Calu3 (cell line): Measurements from ENCODE around the gene DDX4. TPM values are rescaled to one million over a fixed set of nuclear protein-coding genes. Genes with fewer than 3 reads are reported as not detected.

Experiments used
- BruUV-seq: library from RNA; stranded (reverse); fragments of 400-500 nt; replicated peaks from 2 replicates; lab custom pipeline; 2021; lab: Mats Ljungman, UMichigan
- CTCF ChIA-PET: fragments of 300-600 bp; sonication (Branson Sonifier 250); formaldehyde crosslinking; loops from one replicate; lab custom pipeline; 2022; ENCODE audit warnings: antibody characterized with exemption; lab: Charles Lee
- DNase-seq: peaks from one replicate; pipeline ENCODE4 v3.0.0; 2022
- H3K27ac Mint-ChIP-seq: one replicate; pipeline ENCODE4 v1.8.0; 2022; ENCODE audit warnings: mixed read lengths; ENCODE audit not compliant: unreplicated experiment
- H3K27me3 Mint-ChIP-seq: one replicate; pipeline ENCODE4 v1.8.0; 2022; ENCODE audit warnings: mixed read lengths; ENCODE audit not compliant: unreplicated experiment
- H3K36me3 Mint-ChIP-seq: one replicate; pipeline ENCODE4 v1.8.0; 2022; ENCODE audit warnings: mild to moderate bottlenecking, moderate library complexity, mixed read lengths; ENCODE audit not compliant: insufficient read depth, unreplicated experiment
- H3K4me1 Mint-ChIP-seq: one replicate; pipeline ENCODE4 v1.8.0; 2022; ENCODE audit warnings: mild to moderate bottlenecking, low read depth, mixed read lengths; ENCODE audit not compliant: unreplicated experiment
- H3K4me3 Mint-ChIP-seq: one replicate; pipeline ENCODE4 v1.8.0; 2022; ENCODE audit warnings: mild to moderate bottlenecking, low read depth, moderate library complexity, mixed read lengths; ENCODE audit not compliant: unreplicated experiment
- H3K9me3 Mint-ChIP-seq: one replicate; pipeline ENCODE4 v1.8.0; 2022; ENCODE audit warnings: low read depth, mixed read lengths; ENCODE audit not compliant: unreplicated experiment
- intact Hi-C: fragments of 100-400 bp; cut with micrococcal nuclease; formaldehyde crosslinking; loops from one replicate; pipeline ENCODE4 v1.10.0; 2022; ENCODE audit not compliant: unreplicated experiment
- total RNA-seq: library from RNA; stranded (reverse); gene quantifications from 2 replicates; pipeline ENCODE4 v1.2.3, GENCODE V29; 2022
- TF ChIP-seq, protein P1 (sequence below): fragments of 200-600 bp; IDR thresholded peaks from one replicate; pipeline ENCODE4 v1.8.0; 2022; ENCODE audit warnings: antibody characterized with exemption; ENCODE audit not compliant: unreplicated experiment

The DDX4 gene
- total RNA-seq, 1 experiment from 2014 or later: not detected

DNA sequence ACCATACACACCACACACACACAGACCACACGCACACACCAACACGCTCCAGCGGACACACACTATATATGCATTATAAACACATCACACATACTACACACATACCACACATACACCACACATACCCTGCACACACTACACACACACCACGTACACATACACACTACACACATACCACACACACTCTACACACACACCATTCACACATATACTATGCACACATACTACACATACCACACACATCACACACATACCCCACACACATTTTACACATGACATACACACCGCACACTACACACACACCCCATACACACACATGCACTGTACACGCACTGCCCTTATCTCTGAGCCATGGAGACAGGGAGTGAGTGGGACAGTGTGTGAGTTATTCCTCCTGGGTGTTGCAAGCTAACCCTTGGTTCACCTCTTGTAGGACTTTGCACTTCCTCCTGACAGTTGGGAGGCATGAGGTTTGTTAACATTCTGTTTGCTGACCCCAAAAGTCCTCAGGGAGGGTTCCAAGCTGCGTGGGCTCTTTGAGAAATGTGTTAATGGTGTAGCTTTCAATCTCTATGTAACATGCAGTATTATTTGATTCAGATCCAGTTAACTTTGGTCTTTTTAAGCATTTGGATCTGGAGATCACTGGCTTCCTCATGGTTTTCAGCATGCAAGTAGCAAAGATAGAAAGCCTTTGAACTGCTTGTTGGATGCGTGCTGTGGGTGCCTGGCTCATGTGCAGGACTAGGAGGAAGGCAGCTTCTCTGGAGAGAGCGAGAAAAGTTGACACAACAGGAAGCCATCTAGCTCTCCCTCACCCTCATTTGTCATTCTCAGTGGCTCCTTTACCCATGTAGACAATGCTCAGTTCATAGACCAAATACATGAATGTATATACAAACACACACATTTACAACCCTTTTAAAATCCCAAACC lies 127.0 kb downstream of the DDX4 start:
- TF ChIP-seq, protein P1, sequence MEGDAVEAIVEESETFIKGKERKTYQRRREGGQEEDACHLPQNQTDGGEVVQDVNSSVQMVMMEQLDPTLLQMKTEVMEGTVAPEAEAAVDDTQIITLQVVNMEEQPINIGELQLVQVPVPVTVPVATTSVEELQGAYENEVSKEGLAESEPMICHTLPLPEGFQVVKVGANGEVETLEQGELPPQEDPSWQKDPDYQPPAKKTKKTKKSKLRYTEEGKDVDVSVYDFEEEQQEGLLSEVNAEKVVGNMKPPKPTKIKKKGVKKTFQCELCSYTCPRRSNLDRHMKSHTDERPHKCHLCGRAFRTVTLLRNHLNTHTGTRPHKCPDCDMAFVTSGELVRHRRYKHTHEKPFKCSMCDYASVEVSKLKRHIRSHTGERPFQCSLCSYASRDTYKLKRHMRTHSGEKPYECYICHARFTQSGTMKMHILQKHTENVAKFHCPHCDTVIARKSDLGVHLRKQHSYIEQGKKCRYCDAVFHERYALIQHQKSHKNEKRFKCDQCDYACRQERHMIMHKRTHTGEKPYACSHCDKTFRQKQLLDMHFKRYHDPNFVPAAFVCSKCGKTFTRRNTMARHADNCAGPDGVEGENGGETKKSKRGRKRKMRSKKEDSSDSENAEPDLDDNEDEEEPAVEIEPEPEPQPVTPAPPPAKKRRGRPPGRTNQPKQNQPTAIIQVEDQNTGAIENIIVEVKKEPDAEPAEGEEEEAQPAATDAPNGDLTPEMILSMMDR: no peak
- no peak overlapping the region for H3K27ac Mint-ChIP-seq
- H3K27me3 Mint-ChIP-seq: no peaks in the 10 kb centered on the region
- peaks cover 7% of the 10 kb centered on the region for H3K4me1 Mint-ChIP-seq
- intact Hi-C loops: no loop called here
- CTCF ChIA-PET: interaction anchor here (1.3 kb wide), 1 partner anchor 12 kb away, joined by 3 read pairs; no protein-coding TSS in a partner anchor
- peak; percentile 25 for DNase-seq
- peaks cover 2% of the 10 kb centered on the region for H3K9me3 Mint-ChIP-seq
- H3K36me3 Mint-ChIP-seq: peaks cover 3% of the 10 kb centered on the region
- H3K4me3 Mint-ChIP-seq: no peak overlapping the region
- BruUV-seq: no TSS peak

DNA sequence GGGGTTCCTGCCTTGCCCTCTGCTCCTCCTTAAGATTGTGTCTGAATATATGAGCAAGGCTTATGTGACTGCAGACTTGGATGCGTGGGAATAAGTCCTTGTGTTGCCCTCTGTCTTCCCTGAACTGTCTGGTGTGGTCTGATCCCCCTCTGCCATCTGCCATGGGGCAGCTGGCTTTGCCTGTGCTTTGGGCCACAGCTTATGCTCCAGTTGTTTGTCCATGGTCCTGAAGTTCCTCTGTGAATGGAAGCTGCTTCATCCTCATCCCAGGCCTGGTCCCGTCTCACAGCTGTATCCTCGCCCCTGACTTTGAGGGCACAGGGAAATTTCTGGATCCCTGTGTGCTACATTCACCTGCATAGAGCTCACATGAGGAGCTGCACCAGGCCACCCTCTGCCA lies 128.0 kb downstream of the DDX4 start:
- intact Hi-C loops: no loop called here
- TF ChIP-seq, protein P1: no peak
- Mint-ChIP-seq H3K4me1 (peaks cover 7% of the 10 kb centered on the region), H3K4me3 (no peak overlapping the region), H3K9me3 (peaks cover 2% of the 10 kb centered on the region), H3K27ac (no peak overlapping the region), H3K27me3 (no peaks in the 10 kb centered on the region), H3K36me3 (peaks cover 3% of the 10 kb centered on the region)
- no peak for DNase-seq
- CTCF ChIA-PET: interaction anchor here (1.3 kb wide), 1 partner anchor 13 kb away, joined by 3 read pairs; no protein-coding TSS in a partner anchor
- no TSS peak for BruUV-seq

DNA sequence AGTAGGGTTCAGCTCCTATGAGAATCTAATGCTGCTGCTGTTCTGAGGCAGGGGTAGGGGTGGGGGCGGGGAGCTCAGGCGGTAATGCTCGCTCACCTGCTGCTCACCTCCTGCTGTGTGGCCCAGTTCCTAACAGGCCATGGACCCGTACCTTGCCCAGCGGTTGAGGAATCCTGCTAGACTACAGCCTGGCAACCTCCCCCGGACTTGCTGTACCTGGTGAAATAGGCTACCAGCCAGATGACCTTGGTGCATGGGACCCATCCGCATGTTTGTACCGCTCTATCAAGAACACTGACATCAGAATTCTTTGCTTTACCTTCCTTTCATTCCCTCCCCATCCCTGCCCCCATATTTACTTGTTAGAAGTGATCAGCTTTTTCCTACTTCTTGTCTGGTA lies 128.6 kb downstream of the DDX4 start:
- TF ChIP-seq, protein P1: no peak
- BruUV-seq: no TSS peak
- peaks cover 7% of the 10 kb centered on the region for H3K4me1 Mint-ChIP-seq

More for the DNA sequence above, 128.6 kb downstream of the DDX4 start:
- intact Hi-C loops: no loop called here
- no peak for DNase-seq
- Mint-ChIP-seq H3K27ac (no peak overlapping the region), H3K4me3 (no peak overlapping the region), H3K27me3 (no peaks in the 10 kb centered on the region), H3K9me3 (peaks cover 2% of the 10 kb centered on the region), H3K36me3 (peaks cover 3% of the 10 kb centered on the region)
- CTCF ChIA-PET: no interaction called here

Other genes starting within 250 kb of the DDX4 start
- 20.2 and 21.5 TPM in 2 replicates for gene PLPP1, start 203.1 kb upstream of the DDX4 start, total RNA-seq
- gene SLC38A9, start 25.7 kb upstream of the DDX4 start, total RNA-seq: 30.3 and 30.5 TPM in 2 replicates
- gene IL31RA, start 113.3 kb downstream of the DDX4 start, total RNA-seq: 2.4 and 3.2 TPM in 2 replicates